GM23338 (cell line): ENCODE measurements around the gene PLSCR4. TPM values are rescaled to one million over a fixed set of nuclear protein-coding genes. Genes with fewer than 3 reads are reported as not detected.

Source experiments
- ATAC-seq: fragments of 200-7000 bp; cut with Tn5 transposase; 3 replicates; pipeline ENCODE4 v1.9.1; 2020
- DNase-seq: peaks from one replicate; pipeline ENCODE4 v3.0.0-alpha.2; 2015; ENCODE audit warnings: low spot score
- H2AFZ ChIP-seq: fragments of 200-600 bp; sonication (generic); 2 replicates; pipeline ENCODE4 v1.8.0; 2016; ENCODE audit warnings: antibody characterized with exemption, mild to moderate bottlenecking, moderate library complexity
- H3F3A ChIP-seq: fragments of 200-600 bp; sonication (generic); replicated peaks from 2 replicates; pipeline ENCODE4 v1.8.0; 2017; ENCODE audit warnings: antibody characterized with exemption, mixed run types, low read depth
- H3K27ac ChIP-seq: fragments of 200-600 bp; sonication (generic); 2 replicates; pipeline ENCODE4 v1.6.1; 2016; ENCODE audit warnings: low read depth
- H3K27me3 ChIP-seq: fragments of 200-600 bp; sonication (generic); 2 replicates; pipeline ENCODE4 v1.8.0; 2016; ENCODE audit warnings: mild to moderate bottlenecking, mixed run types, moderate library complexity; ENCODE audit not compliant: insufficient read depth
- H3K36me3 ChIP-seq: fragments of 200-600 bp; sonication (generic); 2 replicates; pipeline ENCODE4 v1.8.0; 2016; ENCODE audit warnings: mild to moderate bottlenecking; ENCODE audit not compliant: insufficient read depth
- H3K4me1 ChIP-seq: fragments of 200-600 bp; sonication (generic); 2 replicates; pipeline ENCODE4 v1.8.0; 2016; ENCODE audit warnings: mild to moderate bottlenecking, moderate library complexity; ENCODE audit not compliant: insufficient read depth
- H3K4me2 ChIP-seq: fragments of 200-600 bp; sonication (generic); 2 replicates; pipeline ENCODE4 v1.7.1; 2017; ENCODE audit warnings: mixed run types
- H3K4me3 ChIP-seq: fragments of 200-600 bp; sonication (generic); 2 replicates; pipeline ENCODE4 v1.6.1; 2016; ENCODE audit warnings: mixed run types
- H3K79me2 ChIP-seq: fragments of 200-600 bp; sonication (generic); replicated peaks from 2 replicates; pipeline ENCODE4 v1.8.0; 2017; ENCODE audit warnings: mild to moderate bottlenecking; ENCODE audit not compliant: insufficient read depth
- H3K9me2 ChIP-seq: fragments of 200-600 bp; sonication (generic); 2 replicates; pipeline ENCODE4 v1.8.0; 2017; ENCODE audit not compliant: insufficient read depth
- H4K20me1 ChIP-seq: fragments of 200-600 bp; sonication (generic); replicated peaks from 2 replicates; pipeline ENCODE4 v1.8.0; 2017; ENCODE audit warnings: mild to moderate bottlenecking; ENCODE audit not compliant: insufficient read depth
- H3K27ac Mint-ChIP-seq: 2 replicates; pipeline ENCODE4 v1.8.0; 2020; ENCODE audit warnings: inconsistent platforms, mild to moderate bottlenecking, moderate library complexity, mixed read lengths
- H3K27me3 Mint-ChIP-seq: 3 replicates; pipeline ENCODE4 v1.8.0; 2022; ENCODE audit warnings: low read depth, mild to moderate bottlenecking, moderate library complexity, mixed read lengths, inconsistent platforms; ENCODE audit not compliant: insufficient read depth, poor library complexity
- H3K36me3 Mint-ChIP-seq: 3 replicates; pipeline ENCODE4 v1.8.0; 2021; ENCODE audit warnings: low read depth, mild to moderate bottlenecking, inconsistent platforms, moderate library complexity, mixed read lengths
- H3K4me1 Mint-ChIP-seq: 3 replicates; pipeline ENCODE4 v1.8.0; 2020; ENCODE audit warnings: mild to moderate bottlenecking, inconsistent platforms, mixed read lengths
- H3K4me3 Mint-ChIP-seq: 3 replicates; pipeline ENCODE4 v1.8.0; 2021; ENCODE audit warnings: moderate library complexity, mild to moderate bottlenecking, inconsistent platforms, mixed read lengths
- H3K9me3 Mint-ChIP-seq: 3 replicates; pipeline ENCODE4 v1.8.0; 2020; ENCODE audit warnings: moderate library complexity, mild to moderate bottlenecking, inconsistent platforms, mixed read lengths
- CREB1 ChIP-seq: fragments of 250-450 bp; sonication (Bioruptor Pico); IDR thresholded peaks from 2 replicates; pipeline ENCODE4 v1.5.0; 2020; ENCODE audit warnings: low read depth, mild to moderate bottlenecking, moderate library complexity
- EZH2 ChIP-seq: fragments of 200-600 bp; sonication (generic); IDR thresholded peaks from one replicate; pipeline ENCODE4 v1.8.0; 2017; ENCODE audit warnings: antibody characterized with exemption, mild to moderate bottlenecking, low read depth; ENCODE audit not compliant: unreplicated experiment
- EZH2phosphoT487 ChIP-seq: fragments of 200-600 bp; sonication (generic); IDR thresholded peaks from one replicate; pipeline ENCODE4 v1.8.1; 2018; ENCODE audit warnings: antibody characterized with exemption; ENCODE audit not compliant: unreplicated experiment
- JUNB ChIP-seq: IDR thresholded peaks from one replicate; pipeline ENCODE4 v1.6.1; 2016; ENCODE audit warnings: antibody characterized with exemption; ENCODE audit not compliant: unreplicated experiment
- NANOG ChIP-seq: IDR thresholded peaks from 2 replicates; pipeline ENCODE4 v1.6.1; 2016; ENCODE audit warnings: antibody characterized with exemption, borderline replicate concordance
- POLR2AphosphoS5 ChIP-seq: IDR thresholded peaks from 2 replicates; pipeline ENCODE4 v1.6.1; 2016; ENCODE audit warnings: antibody characterized with exemption, low read depth
- STAT1 ChIP-seq: IDR thresholded peaks from one replicate; pipeline ENCODE4 v1.6.1; 2016; ENCODE audit warnings: antibody characterized with exemption; ENCODE audit not compliant: unreplicated experiment
- ZNF114 ChIP-seq: fragments of 250-450 bp; sonication (Bioruptor Pico); IDR thresholded peaks from 2 replicates; pipeline ENCODE4 v1.5.0; 2020; ENCODE audit warnings: mild to moderate bottlenecking, moderate library complexity
- ZNF331 ChIP-seq: fragments of 250-450 bp; sonication (Bioruptor Pico); IDR thresholded peaks from 2 replicates; pipeline ENCODE4 v1.5.0; 2020; ENCODE audit warnings: low read depth, mild to moderate bottlenecking, moderate library complexity
- polyA plus RNA-seq: library from polyadenylated mRNA; unstranded; fragments of >200 nt; fragmentation: Nextera tagmentation; extraction: Ambion mirVana; gene quantifications from 2 replicates; pipeline ENCODE4 v1.2.1, GENCODE V29; 2016
- total RNA-seq: library from RNA; depleted of rRNA; stranded (reverse); fragments of >200 nt; shearing (Covaris generic); gene quantifications from 2 replicates; pipeline ENCODE4 v1.2.3, GENCODE V29; 2014
- TF ChIP-seq, protein P1 (sequence below): fragments of 250-450 bp; sonication (Bioruptor Pico); IDR thresholded peaks from 2 replicates; pipeline ENCODE4 v1.5.0; 2020; ENCODE audit warnings: mild to moderate bottlenecking, moderate library complexity
- TF ChIP-seq, protein P2 (sequence below), 2 experiments: fragments of 200-600 bp in 1 of 2; sonication (generic) in 1 of 2; conservative IDR thresholded peaks; 2 replicates each; pipeline versions ENCODE4 v1.5.1 to v1.6.1; 2016 to 2017; ENCODE audit warnings: antibody characterized with exemption in 2 of 2, low read depth in 2 of 2, mild to moderate bottlenecking in 2 of 2, moderate library complexity in 1 of 2
- TF ChIP-seq, protein P3 (sequence below): IDR thresholded peaks from 2 replicates; pipeline ENCODE4 v1.6.1; 2016; ENCODE audit warnings: antibody characterized with exemption
- TF ChIP-seq, protein P4 (sequence below): IDR thresholded peaks from one replicate; pipeline ENCODE4 v1.6.1; 2018; ENCODE audit warnings: antibody characterized with exemption; ENCODE audit not compliant: unreplicated experiment

Gene PLSCR4
- total and polyA plus RNA-seq, 2 experiments from 2014 or later: 1.4 to 5.2 TPM

DNA sequence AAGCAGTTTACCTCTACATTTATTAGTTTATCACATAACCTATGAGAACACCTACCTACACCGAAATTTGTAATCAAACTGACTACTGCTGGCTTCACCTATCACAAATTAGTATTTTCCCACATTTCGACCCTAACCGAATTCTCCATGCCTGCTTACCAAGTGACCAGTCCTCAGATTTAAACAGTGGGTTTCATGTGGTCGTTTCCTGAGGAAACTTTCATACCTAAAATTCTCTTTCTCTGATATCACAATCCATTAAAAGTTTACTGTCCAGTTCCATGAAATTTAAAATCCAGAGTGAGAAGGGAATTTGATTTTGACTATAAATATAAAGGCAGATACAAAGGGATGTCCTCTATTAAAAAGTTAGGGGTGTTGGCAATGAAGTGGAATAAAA, 91.9 kb downstream of the PLSCR4 start:
- no peak overlapping the region for H3K27ac ChIP-seq
- H3K36me3 Mint-ChIP-seq: no peaks in the 10 kb centered on the region
- H3K79me2 ChIP-seq: peaks cover 54% of the 10 kb centered on the region
- H3K27me3 Mint-ChIP-seq: peaks cover 8% of the 10 kb centered on the region
- peaks cover 38% of the 10 kb centered on the region for H3K4me1 Mint-ChIP-seq
- peaks cover 16% of the 10 kb centered on the region for H3K27me3 ChIP-seq
- no peak for DNase-seq
- H3K27ac Mint-ChIP-seq: peak overlapping the region; percentile 11; the same call in 1 of the 2 replicates
- 0 out of 2 replicates have a peak, but pooled peaks cover 3% of the 10 kb centered on the region for H3K9me2 ChIP-seq
- peak overlapping the region; percentile 48 for H3K4me3 Mint-ChIP-seq
- peaks cover 6% of the 10 kb centered on the region; the same call in 1 of the 2 replicates for H3F3A ChIP-seq
- H3K4me3 ChIP-seq: peak overlapping the region; percentile 57
- no peaks in the 10 kb centered on the region for H3K9me3 Mint-ChIP-seq
- no peaks in the 10 kb centered on the region for H3K36me3 ChIP-seq
- H4K20me1 ChIP-seq: no peaks in the 10 kb centered on the region
- H3K4me1 ChIP-seq: peaks cover 28% of the 10 kb centered on the region
- peak overlapping the region; percentile 79 for H3K4me2 ChIP-seq
- TF ChIP-seq, protein P1, sequence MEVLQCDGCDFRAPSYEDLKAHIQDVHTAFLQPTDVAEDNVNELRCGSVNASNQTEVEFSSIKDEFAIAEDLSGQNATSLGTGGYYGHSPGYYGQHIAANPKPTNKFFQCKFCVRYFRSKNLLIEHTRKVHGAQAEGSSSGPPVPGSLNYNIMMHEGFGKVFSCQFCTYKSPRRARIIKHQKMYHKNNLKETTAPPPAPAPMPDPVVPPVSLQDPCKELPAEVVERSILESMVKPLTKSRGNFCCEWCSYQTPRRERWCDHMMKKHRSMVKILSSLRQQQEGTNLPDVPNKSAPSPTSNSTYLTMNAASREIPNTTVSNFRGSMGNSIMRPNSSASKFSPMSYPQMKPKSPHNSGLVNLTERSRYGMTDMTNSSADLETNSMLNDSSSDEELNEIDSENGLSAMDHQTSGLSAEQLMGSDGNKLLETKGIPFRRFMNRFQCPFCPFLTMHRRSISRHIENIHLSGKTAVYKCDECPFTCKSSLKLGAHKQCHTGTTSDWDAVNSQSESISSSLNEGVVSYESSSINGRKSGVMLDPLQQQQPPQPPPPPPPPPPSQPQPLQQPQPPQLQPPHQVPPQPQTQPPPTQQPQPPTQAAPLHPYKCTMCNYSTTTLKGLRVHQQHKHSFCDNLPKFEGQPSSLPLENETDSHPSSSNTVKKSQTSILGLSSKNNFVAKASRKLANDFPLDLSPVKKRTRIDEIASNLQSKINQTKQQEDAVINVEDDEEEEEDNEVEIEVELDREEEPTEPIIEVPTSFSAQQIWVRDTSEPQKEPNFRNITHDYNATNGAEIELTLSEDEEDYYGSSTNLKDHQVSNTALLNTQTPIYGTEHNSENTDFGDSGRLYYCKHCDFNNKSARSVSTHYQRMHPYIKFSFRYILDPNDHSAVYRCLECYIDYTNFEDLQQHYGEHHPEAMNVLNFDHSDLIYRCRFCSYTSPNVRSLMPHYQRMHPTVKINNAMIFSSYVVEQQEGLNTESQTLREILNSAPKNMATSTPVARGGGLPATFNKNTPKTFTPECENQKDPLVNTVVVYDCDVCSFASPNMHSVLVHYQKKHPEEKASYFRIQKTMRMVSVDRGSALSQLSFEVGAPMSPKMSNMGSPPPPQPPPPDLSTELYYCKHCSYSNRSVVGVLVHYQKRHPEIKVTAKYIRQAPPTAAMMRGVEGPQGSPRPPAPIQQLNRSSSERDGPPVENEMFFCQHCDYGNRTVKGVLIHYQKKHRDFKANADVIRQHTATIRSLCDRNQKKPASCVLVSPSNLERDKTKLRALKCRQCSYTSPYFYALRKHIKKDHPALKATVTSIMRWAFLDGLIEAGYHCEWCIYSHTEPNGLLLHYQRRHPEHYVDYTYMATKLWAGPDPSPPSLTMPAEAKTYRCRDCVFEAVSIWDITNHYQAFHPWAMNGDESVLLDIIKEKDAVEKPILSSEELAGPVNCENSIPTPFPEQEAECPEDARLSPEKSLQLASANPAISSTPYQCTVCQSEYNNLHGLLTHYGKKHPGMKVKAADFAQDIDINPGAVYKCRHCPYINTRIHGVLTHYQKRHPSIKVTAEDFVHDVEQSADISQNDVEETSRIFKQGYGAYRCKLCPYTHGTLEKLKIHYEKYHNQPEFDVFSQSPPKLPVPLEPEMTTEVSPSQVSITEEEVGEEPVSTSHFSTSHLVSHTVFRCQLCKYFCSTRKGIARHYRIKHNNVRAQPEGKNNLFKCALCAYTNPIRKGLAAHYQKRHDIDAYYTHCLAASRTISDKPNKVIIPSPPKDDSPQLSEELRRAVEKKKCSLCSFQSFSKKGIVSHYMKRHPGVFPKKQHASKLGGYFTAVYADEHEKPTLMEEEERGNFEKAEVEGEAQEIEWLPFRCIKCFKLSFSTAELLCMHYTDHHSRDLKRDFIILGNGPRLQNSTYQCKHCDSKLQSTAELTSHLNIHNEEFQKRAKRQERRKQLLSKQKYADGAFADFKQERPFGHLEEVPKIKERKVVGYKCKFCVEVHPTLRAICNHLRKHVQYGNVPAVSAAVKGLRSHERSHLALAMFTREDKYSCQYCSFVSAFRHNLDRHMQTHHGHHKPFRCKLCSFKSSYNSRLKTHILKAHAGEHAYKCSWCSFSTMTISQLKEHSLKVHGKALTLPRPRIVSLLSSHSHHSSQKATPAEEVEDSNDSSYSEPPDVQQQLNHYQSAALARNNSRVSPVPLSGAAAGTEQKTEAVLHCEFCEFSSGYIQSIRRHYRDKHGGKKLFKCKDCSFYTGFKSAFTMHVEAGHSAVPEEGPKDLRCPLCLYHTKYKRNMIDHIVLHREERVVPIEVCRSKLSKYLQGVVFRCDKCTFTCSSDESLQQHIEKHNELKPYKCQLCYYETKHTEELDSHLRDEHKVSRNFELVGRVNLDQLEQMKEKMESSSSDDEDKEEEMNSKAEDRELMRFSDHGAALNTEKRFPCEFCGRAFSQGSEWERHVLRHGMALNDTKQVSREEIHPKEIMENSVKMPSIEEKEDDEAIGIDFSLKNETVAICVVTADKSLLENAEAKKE (CRISPR knock-in tag): no peak
- TF ChIP-seq, protein P2, sequence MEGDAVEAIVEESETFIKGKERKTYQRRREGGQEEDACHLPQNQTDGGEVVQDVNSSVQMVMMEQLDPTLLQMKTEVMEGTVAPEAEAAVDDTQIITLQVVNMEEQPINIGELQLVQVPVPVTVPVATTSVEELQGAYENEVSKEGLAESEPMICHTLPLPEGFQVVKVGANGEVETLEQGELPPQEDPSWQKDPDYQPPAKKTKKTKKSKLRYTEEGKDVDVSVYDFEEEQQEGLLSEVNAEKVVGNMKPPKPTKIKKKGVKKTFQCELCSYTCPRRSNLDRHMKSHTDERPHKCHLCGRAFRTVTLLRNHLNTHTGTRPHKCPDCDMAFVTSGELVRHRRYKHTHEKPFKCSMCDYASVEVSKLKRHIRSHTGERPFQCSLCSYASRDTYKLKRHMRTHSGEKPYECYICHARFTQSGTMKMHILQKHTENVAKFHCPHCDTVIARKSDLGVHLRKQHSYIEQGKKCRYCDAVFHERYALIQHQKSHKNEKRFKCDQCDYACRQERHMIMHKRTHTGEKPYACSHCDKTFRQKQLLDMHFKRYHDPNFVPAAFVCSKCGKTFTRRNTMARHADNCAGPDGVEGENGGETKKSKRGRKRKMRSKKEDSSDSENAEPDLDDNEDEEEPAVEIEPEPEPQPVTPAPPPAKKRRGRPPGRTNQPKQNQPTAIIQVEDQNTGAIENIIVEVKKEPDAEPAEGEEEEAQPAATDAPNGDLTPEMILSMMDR (conservative IDR thresholded peaks at IDR 0.05; ENCODE audit: low read depth in 2 of 2): no peak
- no peak for TF ChIP-seq ZNF114 (CRISPR knock-in tag)
- no peak for TF ChIP-seq NANOG
- no peak for TF ChIP-seq CREB1
- no peak for TF ChIP-seq POLR2AphosphoS5
- TF ChIP-seq JUNB: no peak
- TF ChIP-seq, protein P3, sequence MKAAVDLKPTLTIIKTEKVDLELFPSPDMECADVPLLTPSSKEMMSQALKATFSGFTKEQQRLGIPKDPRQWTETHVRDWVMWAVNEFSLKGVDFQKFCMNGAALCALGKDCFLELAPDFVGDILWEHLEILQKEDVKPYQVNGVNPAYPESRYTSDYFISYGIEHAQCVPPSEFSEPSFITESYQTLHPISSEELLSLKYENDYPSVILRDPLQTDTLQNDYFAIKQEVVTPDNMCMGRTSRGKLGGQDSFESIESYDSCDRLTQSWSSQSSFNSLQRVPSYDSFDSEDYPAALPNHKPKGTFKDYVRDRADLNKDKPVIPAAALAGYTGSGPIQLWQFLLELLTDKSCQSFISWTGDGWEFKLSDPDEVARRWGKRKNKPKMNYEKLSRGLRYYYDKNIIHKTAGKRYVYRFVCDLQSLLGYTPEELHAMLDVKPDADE: no peak
- TF ChIP-seq EZH2: no peak
- no peak for TF ChIP-seq ZNF331 (CRISPR knock-in tag)
- TF ChIP-seq EZH2phosphoT487: no peak
- TF ChIP-seq, protein P4, sequence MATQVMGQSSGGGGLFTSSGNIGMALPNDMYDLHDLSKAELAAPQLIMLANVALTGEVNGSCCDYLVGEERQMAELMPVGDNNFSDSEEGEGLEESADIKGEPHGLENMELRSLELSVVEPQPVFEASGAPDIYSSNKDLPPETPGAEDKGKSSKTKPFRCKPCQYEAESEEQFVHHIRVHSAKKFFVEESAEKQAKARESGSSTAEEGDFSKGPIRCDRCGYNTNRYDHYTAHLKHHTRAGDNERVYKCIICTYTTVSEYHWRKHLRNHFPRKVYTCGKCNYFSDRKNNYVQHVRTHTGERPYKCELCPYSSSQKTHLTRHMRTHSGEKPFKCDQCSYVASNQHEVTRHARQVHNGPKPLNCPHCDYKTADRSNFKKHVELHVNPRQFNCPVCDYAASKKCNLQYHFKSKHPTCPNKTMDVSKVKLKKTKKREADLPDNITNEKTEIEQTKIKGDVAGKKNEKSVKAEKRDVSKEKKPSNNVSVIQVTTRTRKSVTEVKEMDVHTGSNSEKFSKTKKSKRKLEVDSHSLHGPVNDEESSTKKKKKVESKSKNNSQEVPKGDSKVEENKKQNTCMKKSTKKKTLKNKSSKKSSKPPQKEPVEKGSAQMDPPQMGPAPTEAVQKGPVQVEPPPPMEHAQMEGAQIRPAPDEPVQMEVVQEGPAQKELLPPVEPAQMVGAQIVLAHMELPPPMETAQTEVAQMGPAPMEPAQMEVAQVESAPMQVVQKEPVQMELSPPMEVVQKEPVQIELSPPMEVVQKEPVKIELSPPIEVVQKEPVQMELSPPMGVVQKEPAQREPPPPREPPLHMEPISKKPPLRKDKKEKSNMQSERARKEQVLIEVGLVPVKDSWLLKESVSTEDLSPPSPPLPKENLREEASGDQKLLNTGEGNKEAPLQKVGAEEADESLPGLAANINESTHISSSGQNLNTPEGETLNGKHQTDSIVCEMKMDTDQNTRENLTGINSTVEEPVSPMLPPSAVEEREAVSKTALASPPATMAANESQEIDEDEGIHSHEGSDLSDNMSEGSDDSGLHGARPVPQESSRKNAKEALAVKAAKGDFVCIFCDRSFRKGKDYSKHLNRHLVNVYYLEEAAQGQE: no peak
- no peak for TF ChIP-seq STAT1
- H2AFZ ChIP-seq: no peak overlapping the region
- no peak for ATAC-seq
